RWPE2 (cell line): ENCODE measurements around the gene DCBLD1.

Source experiments
- ATAC-seq: fragments of 200-7000 bp; cut with Tn5 transposase; 3 replicates; pipeline ENCODE4 v1.9.1; 2021; ENCODE audit warnings: low read depth
- DNase-seq: peaks from one replicate; pipeline ENCODE4 v3.0.0-alpha.2; 2020; ENCODE audit warnings: low spot score
- H3K27ac ChIP-seq: fragments of 450-650 bp; 2 replicates; pipeline ENCODE4 v1.5.1; 2017; ENCODE audit warnings: mild to moderate bottlenecking; ENCODE audit not compliant: poor library complexity, severe bottlenecking
- H3K27me3 ChIP-seq: fragments of 250-450 bp; sonication (Bioruptor Pico); 2 replicates; pipeline ENCODE4 v1.5.1; 2021; ENCODE audit warnings: mild to moderate bottlenecking, moderate library complexity; ENCODE audit not compliant: insufficient read depth, poor library complexity, severe bottlenecking
- H3K36me3 ChIP-seq: fragments of 250-450 bp; sonication (Bioruptor Pico); 2 replicates; pipeline ENCODE4 v1.5.1; 2020; ENCODE audit warnings: low read depth, mild to moderate bottlenecking, moderate library complexity
- H3K4me1 ChIP-seq: fragments of 250-450 bp; sonication (Bioruptor Pico); 2 replicates; pipeline ENCODE4 v1.5.1; 2021; ENCODE audit warnings: mild to moderate bottlenecking, moderate library complexity; ENCODE audit not compliant: insufficient read depth, poor library complexity, severe bottlenecking
- H3K4me3 ChIP-seq: fragments of 250-450 bp; sonication (Bioruptor Pico); 2 replicates; pipeline ENCODE4 v1.5.1; 2021; ENCODE audit warnings: mild to moderate bottlenecking, moderate library complexity; ENCODE audit not compliant: severe bottlenecking
- H3K9me3 ChIP-seq: fragments of 250-450 bp; sonication (Bioruptor Pico); 2 replicates; pipeline ENCODE4 v1.5.1; 2021; ENCODE audit warnings: mild to moderate bottlenecking, moderate library complexity; ENCODE audit not compliant: severe bottlenecking
- TF ChIP-seq, protein P1 (sequence below): fragments of 450-650 bp; IDR thresholded peaks from one replicate; pipeline ENCODE4 v1.5.1; 2017; ENCODE audit warnings: mild to moderate bottlenecking, moderate library complexity; ENCODE audit not compliant: poor library complexity, severe bottlenecking

DCBLD1 gene

DNA sequence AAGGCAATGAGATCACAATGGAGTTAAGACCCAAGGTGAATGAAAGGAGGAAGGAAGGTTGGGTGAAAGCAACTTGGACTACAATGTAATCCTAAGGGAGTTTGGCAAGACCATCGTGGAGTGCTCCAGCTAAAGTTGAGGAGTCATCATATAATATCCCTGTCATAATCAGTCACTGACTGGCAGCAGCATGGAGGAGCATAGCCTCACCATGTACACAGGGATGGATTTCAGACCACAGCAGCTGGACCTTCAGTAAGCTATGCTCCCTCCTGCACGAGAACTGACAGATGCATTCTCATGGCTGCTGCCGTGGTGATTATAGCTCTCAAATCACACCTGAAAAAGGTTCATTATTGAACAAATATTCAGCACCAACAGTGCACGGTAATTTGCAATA lies 76.8 kb downstream of the DCBLD1 start:
- TF ChIP-seq, protein P1, sequence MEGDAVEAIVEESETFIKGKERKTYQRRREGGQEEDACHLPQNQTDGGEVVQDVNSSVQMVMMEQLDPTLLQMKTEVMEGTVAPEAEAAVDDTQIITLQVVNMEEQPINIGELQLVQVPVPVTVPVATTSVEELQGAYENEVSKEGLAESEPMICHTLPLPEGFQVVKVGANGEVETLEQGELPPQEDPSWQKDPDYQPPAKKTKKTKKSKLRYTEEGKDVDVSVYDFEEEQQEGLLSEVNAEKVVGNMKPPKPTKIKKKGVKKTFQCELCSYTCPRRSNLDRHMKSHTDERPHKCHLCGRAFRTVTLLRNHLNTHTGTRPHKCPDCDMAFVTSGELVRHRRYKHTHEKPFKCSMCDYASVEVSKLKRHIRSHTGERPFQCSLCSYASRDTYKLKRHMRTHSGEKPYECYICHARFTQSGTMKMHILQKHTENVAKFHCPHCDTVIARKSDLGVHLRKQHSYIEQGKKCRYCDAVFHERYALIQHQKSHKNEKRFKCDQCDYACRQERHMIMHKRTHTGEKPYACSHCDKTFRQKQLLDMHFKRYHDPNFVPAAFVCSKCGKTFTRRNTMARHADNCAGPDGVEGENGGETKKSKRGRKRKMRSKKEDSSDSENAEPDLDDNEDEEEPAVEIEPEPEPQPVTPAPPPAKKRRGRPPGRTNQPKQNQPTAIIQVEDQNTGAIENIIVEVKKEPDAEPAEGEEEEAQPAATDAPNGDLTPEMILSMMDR: no peak
- peak overlapping the region; percentile 33 for H3K27ac ChIP-seq
- DNase-seq: no peak

DNA sequence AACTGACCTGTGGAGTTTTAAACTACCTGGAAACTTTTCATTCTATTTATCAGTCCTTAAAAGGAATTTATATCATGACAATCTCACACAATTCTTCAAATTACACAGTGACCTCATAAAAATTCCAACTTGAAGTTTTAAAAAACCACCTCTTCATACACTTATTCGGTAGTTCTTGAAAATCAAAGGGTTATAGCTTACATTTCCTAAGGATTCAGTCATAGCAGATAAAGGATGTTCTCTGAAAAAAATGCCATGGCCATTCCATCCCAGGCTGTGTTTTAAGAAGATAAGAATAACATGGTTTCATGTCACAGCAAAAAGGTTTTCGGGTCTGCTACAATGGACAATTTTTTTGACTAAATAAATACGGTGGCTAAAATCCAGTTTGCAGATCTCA lies 78.7 kb downstream of the DCBLD1 start:
- no peaks in the 10 kb centered on the region for H3K9me3 ChIP-seq
- DNase-seq (no peak), ATAC-seq (no peak)
- no peak overlapping the region for H3K4me3 ChIP-seq
- peaks cover 83% of the 10 kb centered on the region for H3K36me3 ChIP-seq
- TF ChIP-seq, protein P1: no peak
- H3K27ac ChIP-seq: peak overlapping the region; percentile 10
- H3K4me1 ChIP-seq: peaks cover 10% of the 10 kb centered on the region
- no peaks in the 10 kb centered on the region for H3K27me3 ChIP-seq

More for the DNA sequence above, 76.8 kb downstream of the DCBLD1 start:
- Histone ChIP-seq H3K27me3 (no peaks in the 10 kb centered on the region), H3K4me3 (no peak overlapping the region), H3K4me1 (peaks cover 26% of the 10 kb centered on the region), H3K9me3 (no peaks in the 10 kb centered on the region), H3K36me3 (peaks cover 66% of the 10 kb centered on the region)
- peak; percentile 38; the same call in 1 of the 3 replicates for ATAC-seq

DNA sequence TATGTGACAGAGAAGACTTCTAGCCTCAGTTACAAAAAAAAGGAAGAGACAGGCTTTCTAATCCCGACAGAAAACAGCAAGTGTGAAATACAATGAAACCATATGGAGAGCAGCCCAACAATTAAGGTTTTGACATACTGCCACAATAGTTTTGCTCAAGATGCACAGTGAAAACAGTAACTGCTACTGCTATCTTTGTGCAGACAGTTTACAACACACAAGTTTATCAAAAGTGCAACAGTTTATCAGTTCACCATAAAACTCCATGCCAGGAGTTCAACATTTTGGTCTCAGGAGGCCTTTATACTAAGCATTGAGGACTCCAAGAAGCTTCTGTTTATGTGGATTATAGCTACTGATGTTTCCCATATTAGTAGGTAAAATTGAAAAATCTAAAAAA lies 82.2 kb downstream of the DCBLD1 start:
- TF ChIP-seq, protein P1: no peak
- Histone ChIP-seq H3K4me3 (no peak overlapping the region), H3K27ac (no peak overlapping the region), H3K4me1 (no peaks in the 10 kb centered on the region), H3K9me3 (no peaks in the 10 kb centered on the region), H3K36me3 (peaks cover 98% of the 10 kb centered on the region), H3K27me3 (no peaks in the 10 kb centered on the region)
- no peak for ATAC-seq
- no peak for DNase-seq

DNA sequence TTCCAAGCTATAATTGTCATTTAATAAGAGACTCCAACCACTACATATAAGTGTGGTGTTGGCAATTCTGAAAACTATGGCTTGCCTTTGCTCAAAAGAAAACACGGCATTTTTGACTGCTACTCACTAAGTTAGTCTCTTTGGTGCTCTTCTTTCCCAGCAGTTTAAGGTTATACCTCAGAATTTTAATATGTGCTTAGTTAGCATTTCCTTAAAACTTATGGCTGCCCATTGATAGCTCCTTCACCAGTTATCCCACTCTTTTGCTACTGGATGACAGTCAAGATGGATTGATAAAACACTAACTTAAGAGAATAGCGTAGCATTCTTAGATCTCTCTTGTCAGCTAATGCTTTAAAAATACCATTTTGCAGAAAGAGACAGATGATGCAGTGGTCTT lies 85.8 kb downstream of the DCBLD1 start:
- no peak overlapping the region for H3K4me3 ChIP-seq
- H3K36me3 ChIP-seq: peaks cover 98% of the 10 kb centered on the region
- ATAC-seq: no peak
- no peaks in the 10 kb centered on the region for H3K4me1 ChIP-seq
- H3K9me3 ChIP-seq: no peaks in the 10 kb centered on the region
- no peak overlapping the region for H3K27ac ChIP-seq
- no peak for DNase-seq
- TF ChIP-seq, protein P1: no peak
- no peaks in the 10 kb centered on the region for H3K27me3 ChIP-seq

DNA sequence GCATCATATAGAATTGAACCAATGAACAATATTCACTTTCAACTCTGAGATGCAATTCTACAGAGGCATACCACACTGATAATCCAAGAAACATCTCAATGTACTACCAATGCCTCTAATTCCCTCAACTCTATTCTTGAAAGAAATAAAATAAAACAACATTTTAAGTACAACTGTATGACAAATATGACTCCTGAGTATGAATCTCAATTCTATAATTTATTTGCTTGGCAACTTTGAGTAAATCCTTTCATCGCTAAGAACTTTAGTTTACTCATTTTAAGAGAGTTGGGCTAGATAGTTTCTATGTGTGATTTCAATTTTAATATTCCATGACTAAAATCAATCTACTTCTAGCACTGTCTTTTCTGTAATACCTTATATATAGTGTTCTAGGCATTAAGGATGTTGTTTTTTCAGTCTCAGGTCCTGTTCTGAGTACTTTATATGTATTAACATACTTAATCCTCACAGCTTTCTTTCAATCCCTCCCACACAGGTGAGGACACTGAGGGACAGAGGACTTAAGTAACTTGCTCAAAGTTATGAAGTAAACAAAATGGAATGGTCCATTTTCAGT lies 86.4 kb downstream of the DCBLD1 start:
- ATAC-seq: no peak
- Histone ChIP-seq H3K36me3 (peaks cover 100% of the 10 kb centered on the region), H3K9me3 (no peaks in the 10 kb centered on the region)

More for the DNA sequence above, 86.4 kb downstream of the DCBLD1 start:
- TF ChIP-seq, protein P1: no peak
- no peak for DNase-seq
- H3K27me3 ChIP-seq: no peaks in the 10 kb centered on the region
- H3K27ac ChIP-seq: no peak overlapping the region
- no peaks in the 10 kb centered on the region for H3K4me1 ChIP-seq
- no peak overlapping the region for H3K4me3 ChIP-seq
